Measurements from ENCODE around the gene KLHL1. TPM values are rescaled to one million over a fixed set of nuclear protein-coding genes. Genes with fewer than 3 reads are reported as not detected.

Gene KLHL1
- total RNA-seq, 4 donors from 2014 or later, result not detected

DNA sequence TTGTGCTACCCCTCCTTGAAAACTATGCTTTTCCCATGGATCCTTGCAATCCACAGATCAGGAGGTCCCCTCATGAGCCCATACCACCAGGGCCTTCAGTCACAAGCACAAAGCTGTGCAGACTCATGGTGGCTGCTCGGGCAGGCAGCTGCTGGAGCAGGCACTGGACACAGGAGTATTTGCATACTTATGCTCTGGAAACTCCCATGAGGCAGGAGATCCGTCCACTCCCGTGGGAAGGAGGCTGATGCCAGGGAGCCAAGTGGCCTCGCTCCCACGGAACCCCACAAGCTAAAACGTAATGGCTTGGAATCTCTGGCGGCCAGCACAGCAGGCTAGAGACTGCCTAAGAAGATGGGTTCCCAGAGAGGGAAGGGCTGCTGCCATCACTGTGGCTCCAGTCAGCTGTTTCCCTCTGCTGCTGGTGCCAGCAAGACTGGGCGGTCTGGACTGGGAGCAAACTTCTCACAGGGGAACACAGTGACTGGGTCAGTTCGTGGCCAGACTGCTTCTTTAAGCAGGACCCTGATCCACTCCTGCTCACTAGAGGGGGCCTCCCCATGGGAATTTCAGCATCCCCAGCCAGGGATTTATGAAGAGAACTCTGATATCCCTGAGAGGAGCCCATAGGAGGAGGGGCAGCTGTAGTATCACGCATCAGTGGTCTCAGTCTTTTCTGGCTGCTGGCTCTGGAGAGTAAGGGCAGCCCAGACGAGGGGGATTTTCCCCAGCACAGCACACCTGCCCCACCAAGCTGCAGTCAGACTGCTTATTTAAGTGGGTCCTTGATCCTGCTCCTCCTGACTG lies 370.9 kb downstream of the KLHL1 start:
- Histone ChIP-seq H3K27ac (no peak overlapping the region), H3K36me3 (no peaks in the 10 kb centered on the region), H3K4me3 (no peak overlapping the region), H3K27me3 (no peaks in the 10 kb centered on the region), H3K9me3 (no peaks in the 10 kb centered on the region), H3K4me1 (no peaks in the 10 kb centered on the region)
- no peak for TF ChIP-seq POLR2A (IDR thresholded peaks at IDR 0.05)
- TF ChIP-seq, protein P1, sequence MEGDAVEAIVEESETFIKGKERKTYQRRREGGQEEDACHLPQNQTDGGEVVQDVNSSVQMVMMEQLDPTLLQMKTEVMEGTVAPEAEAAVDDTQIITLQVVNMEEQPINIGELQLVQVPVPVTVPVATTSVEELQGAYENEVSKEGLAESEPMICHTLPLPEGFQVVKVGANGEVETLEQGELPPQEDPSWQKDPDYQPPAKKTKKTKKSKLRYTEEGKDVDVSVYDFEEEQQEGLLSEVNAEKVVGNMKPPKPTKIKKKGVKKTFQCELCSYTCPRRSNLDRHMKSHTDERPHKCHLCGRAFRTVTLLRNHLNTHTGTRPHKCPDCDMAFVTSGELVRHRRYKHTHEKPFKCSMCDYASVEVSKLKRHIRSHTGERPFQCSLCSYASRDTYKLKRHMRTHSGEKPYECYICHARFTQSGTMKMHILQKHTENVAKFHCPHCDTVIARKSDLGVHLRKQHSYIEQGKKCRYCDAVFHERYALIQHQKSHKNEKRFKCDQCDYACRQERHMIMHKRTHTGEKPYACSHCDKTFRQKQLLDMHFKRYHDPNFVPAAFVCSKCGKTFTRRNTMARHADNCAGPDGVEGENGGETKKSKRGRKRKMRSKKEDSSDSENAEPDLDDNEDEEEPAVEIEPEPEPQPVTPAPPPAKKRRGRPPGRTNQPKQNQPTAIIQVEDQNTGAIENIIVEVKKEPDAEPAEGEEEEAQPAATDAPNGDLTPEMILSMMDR (IDR thresholded peaks at IDR 0.05), result no peak
- no peak for DNase-seq
- intact Hi-C loops (cut with DNase I; ENCODE audit: low total_unique reads), result no loop called here

DNA sequence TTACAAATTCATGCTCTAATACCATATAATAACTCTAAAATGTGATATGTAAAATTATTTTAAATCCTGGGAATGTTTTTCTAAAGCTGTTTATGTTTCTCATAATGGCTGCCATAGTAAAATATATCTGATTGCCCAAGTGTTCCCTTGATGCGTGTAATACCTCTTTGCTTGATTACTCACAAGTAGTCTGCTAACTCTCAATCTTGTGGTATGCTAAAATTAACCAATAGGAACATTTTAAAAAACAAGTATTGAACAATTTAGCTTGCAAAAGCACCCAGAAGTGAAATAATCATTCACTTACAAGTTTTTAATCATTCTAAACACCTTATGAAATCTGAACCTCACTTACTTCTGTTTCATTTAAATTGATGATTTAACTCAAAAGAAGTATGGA lies 386.6 kb downstream of the KLHL1 start:
- no peaks in the 10 kb centered on the region for H3K4me1 ChIP-seq
- no peak for TF ChIP-seq POLR2A (IDR thresholded peaks at IDR 0.05)
- TF ChIP-seq, protein P1 (IDR thresholded peaks at IDR 0.05), result no peak
- H3K27me3 ChIP-seq, result no peaks in the 10 kb centered on the region
- H3K27ac ChIP-seq, result no peak overlapping the region
- H3K4me3 ChIP-seq, result no peak overlapping the region
- H3K36me3 ChIP-seq, result no peaks in the 10 kb centered on the region
- H3K9me3 ChIP-seq, result no peaks in the 10 kb centered on the region
- no peak for DNase-seq
- intact Hi-C loops (cut with DNase I; ENCODE audit: low total_unique reads), result no loop called here

DNA sequence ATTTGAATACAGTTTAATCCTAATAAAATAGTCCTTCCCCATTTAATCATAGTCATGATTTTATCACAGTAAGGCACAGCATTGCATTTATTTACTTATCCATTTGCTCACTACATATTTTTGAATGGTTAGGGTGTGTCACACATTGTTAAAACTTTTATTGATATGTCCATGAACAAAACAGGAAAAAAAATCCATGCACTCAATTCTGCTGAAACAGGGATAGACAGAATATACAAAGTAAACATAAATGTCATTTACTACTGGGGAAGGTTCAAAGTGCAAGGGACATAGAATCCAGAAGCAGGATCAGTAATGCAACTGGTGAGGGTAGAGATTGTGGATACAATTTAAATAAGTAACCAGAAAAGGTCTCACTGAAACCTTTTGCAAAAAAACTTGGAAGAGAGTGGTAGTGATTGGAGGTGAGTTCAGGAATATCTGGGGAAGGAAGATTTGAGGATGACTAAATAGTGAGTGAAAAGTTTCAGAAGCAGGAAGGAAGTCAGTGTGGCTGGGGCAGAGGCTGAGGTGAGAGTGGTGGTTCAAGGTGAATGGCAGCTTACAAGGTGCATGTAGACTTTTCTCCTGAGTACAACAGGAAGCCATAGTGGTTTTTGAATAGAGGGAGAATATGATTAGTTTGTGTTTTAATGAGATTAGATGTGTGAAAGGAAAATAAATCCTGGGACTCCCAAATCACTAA lies 387.8 kb downstream of the KLHL1 start:
- Histone ChIP-seq H3K4me1 (no peaks in the 10 kb centered on the region), H3K9me3 (no peaks in the 10 kb centered on the region), H3K27ac (no peak overlapping the region), H3K27me3 (no peaks in the 10 kb centered on the region), H3K4me3 (no peak overlapping the region), H3K36me3 (no peaks in the 10 kb centered on the region)
- TF ChIP-seq POLR2A (IDR thresholded peaks at IDR 0.05), result no peak
- TF ChIP-seq, protein P1 (IDR thresholded peaks at IDR 0.05), result no peak
- DNase-seq, result no peak
- intact Hi-C loops (cut with DNase I; ENCODE audit: low total_unique reads), result no loop called here

DNA sequence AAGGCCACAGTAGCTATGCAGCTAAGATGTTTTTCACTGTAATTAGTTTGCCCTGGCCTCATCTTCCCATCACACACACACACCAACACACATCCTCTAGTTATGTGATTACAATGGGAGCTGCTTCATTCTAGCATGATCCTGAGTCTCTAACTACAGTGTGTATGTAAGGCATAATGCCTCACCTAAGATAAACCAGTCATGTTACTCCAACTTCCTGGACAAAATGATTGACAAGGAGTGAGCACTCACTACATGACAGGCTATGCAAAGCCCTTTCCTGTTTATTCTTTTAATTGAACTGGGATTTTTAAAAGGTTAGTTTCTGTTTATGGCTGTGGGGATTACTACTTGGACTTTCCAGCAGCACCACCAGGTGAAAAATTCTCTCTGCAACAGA lies 401.4 kb downstream of the KLHL1 start:
- H3K4me3 ChIP-seq, result no peak overlapping the region
- H3K27ac ChIP-seq, result no peak overlapping the region
- no peaks in the 10 kb centered on the region for H3K36me3 ChIP-seq
- no peak for DNase-seq
- H3K27me3 ChIP-seq, result no peaks in the 10 kb centered on the region
- H3K4me1 ChIP-seq, result no peaks in the 10 kb centered on the region
- intact Hi-C loops (cut with DNase I; ENCODE audit: low total_unique reads), result no loop called here
- no peaks in the 10 kb centered on the region for H3K9me3 ChIP-seq
- TF ChIP-seq, protein P1 (IDR thresholded peaks at IDR 0.05), result no peak
- TF ChIP-seq POLR2A (IDR thresholded peaks at IDR 0.05), result no peak

DNA sequence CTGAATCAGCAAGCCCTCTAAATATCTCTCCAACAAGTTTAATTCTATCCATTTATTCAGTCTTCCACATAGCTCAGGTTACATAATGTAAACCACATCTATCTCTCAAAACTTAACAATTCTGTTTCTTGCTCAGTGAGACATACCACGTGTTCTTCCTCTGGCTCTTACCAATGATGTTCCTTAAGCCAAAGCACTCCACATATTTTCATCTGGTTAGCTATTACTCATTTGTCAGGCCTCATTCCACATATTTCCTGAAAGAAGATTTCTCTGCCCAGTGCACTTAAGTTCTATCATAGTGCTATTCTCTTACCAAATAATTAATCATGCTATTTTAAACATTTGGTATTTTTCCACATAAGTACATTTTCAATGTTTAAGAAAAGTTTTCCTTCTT lies 403.9 kb downstream of the KLHL1 start:
- no peak overlapping the region for H3K27ac ChIP-seq
- no peaks in the 10 kb centered on the region for H3K9me3 ChIP-seq
- H3K27me3 ChIP-seq, result no peaks in the 10 kb centered on the region
- H3K4me1 ChIP-seq, result no peaks in the 10 kb centered on the region
- no peaks in the 10 kb centered on the region for H3K36me3 ChIP-seq
- DNase-seq, result no peak
- TF ChIP-seq, protein P1 (IDR thresholded peaks at IDR 0.05), result no peak
- TF ChIP-seq POLR2A (IDR thresholded peaks at IDR 0.05), result no peak
- intact Hi-C loops (cut with DNase I; ENCODE audit: low total_unique reads), result no loop called here
- H3K4me3 ChIP-seq, result no peak overlapping the region

Measured in uterus (tissue), 4 donors.